Smooth muscle cell (in vitro differentiated cells): ENCODE results near the gene CUX1. TPM values are rescaled to one million over a fixed set of nuclear protein-coding genes. Genes with fewer than 3 reads are reported as not detected.

Source experiments
- DNase-seq: peaks from one replicate; lab custom pipeline; 2025; ENCODE audit not compliant: unreplicated experiment; lab: John Stamatoyannopoulos, UW
- H2AFZ ChIP-seq: fragments of 200-600 bp; sonication (generic); 2 replicates; pipeline ENCODE4 v1.6.0; 2016; ENCODE audit warnings: antibody characterized with exemption, low read depth, mild to moderate bottlenecking
- H3F3A ChIP-seq: fragments of 200-600 bp; sonication (generic); 2 replicates; pipeline ENCODE4 v1.6.0; 2017; ENCODE audit warnings: antibody characterized with exemption, low read depth
- H3K27ac ChIP-seq: fragments of 200-600 bp; sonication (generic); 2 replicates; pipeline ENCODE4 v1.5.1; 2016; ENCODE audit warnings: low read depth, mild to moderate bottlenecking
- H3K27me3 ChIP-seq: fragments of 200-600 bp; sonication (generic); 2 replicates; pipeline ENCODE4 v1.6.1; 2016; ENCODE audit warnings: low read depth, mild to moderate bottlenecking
- H3K36me3 ChIP-seq: fragments of 200-600 bp; sonication (generic); 2 replicates; pipeline ENCODE4 v1.5.1; 2016; ENCODE audit warnings: low read depth
- H3K4me1 ChIP-seq: fragments of 200-600 bp; sonication (generic); 2 replicates; pipeline ENCODE4 v1.5.1; 2016; ENCODE audit warnings: low read depth
- H3K4me2 ChIP-seq: fragments of 200-600 bp; sonication (generic); 2 replicates; pipeline ENCODE4 v1.6.0; 2016; ENCODE audit warnings: mild to moderate bottlenecking
- H3K4me3 ChIP-seq: fragments of 200-600 bp; sonication (generic); 2 replicates; pipeline ENCODE4 v1.5.1; 2016; ENCODE audit warnings: mild to moderate bottlenecking
- H3K79me2 ChIP-seq: fragments of 200-600 bp; sonication (generic); 2 replicates; pipeline ENCODE4 v1.6.0; 2016; ENCODE audit warnings: low read depth, mild to moderate bottlenecking
- H3K9ac ChIP-seq: fragments of 200-600 bp; sonication (generic); 2 replicates; pipeline ENCODE4 v1.6.0; 2016; ENCODE audit warnings: low read depth
- H3K9me3 ChIP-seq: fragments of 200-600 bp; sonication (generic); replicated peaks from 2 replicates; pipeline ENCODE4 v1.5.1; 2016; ENCODE audit warnings: low read depth
- H4K20me1 ChIP-seq: fragments of 200-600 bp; sonication (generic); 2 replicates; pipeline ENCODE4 v1.6.0; 2016; ENCODE audit warnings: low read depth
- CTCF ChIP-seq: fragments of 200-600 bp; sonication (generic); IDR thresholded peaks from 2 replicates; pipeline ENCODE4 v1.5.1; 2017; ENCODE audit warnings: borderline replicate concordance, mild to moderate bottlenecking, antibody characterized with exemption; ENCODE audit not compliant: insufficient read depth, poor library complexity, severe bottlenecking
- WGBS: methylation state at CpG from one replicate; pipeline ENCODE4 v1.1.7; 2016; ENCODE audit warnings: low lambda C conversion rate; 5-methylcytosine and 5-hydroxymethylcytosine counted together
- polyA plus RNA-seq: library from polyadenylated mRNA; unstranded; fragments of >200 nt; fragmentation: Nextera tagmentation; extraction: Ambion mirVana; gene quantifications from 2 replicates; pipeline ENCODE4 v1.2.1, GENCODE V29; 2016
- total RNA-seq: library from RNA; depleted of rRNA; stranded (reverse); fragments of >200 nt; gene quantifications from 2 replicates; pipeline ENCODE4 v1.2.3, GENCODE V29; 2014

The CUX1 gene
- total and polyA plus RNA-seq, 2 experiments from 2014 or later: 56.3 to 78.4 TPM

GRCh38 chr7:101903515-101903868, 86.1 kb downstream of the CUX1 start:
- Histone ChIP-seq H3K27ac (no peak overlapping the region), H3K9me3 (no peaks in the 10 kb centered on the region), H2AFZ (no peak overlapping the region), H3K27me3 (no peaks in the 10 kb centered on the region), H3K36me3 (no peaks in the 10 kb centered on the region), H3K4me2 (no peak overlapping the region), H4K20me1 (peaks cover 91% of the 10 kb centered on the region), H3F3A (no peaks in the 10 kb centered on the region), H3K79me2 (peaks cover 100% of the 10 kb centered on the region), H3K4me1 (no peaks in the 10 kb centered on the region), H3K4me3 (no peak overlapping the region), H3K9ac (no peak overlapping the region)
- no peak for DNase-seq
- no peak for TF ChIP-seq CTCF
- 76% methylated on average over 13 of the region's 13 CpGs for WGBS

GRCh38 chr7:101904019-101904418, 86.6 kb downstream of the CUX1 start:
- Histone ChIP-seq H3K9me3 (no peaks in the 10 kb centered on the region), H4K20me1 (peaks cover 86% of the 10 kb centered on the region), H3K4me3 (no peak overlapping the region), H3K27me3 (no peaks in the 10 kb centered on the region), H3K4me1 (no peaks in the 10 kb centered on the region), H3K79me2 (peaks cover 100% of the 10 kb centered on the region), H2AFZ (no peak overlapping the region), H3K27ac (no peak overlapping the region), H3K36me3 (no peaks in the 10 kb centered on the region), H3K4me2 (no peak overlapping the region), H3K9ac (no peak overlapping the region), H3F3A (no peaks in the 10 kb centered on the region)
- DNase-seq: no peak
- 93% methylated on average over 10 of the region's 10 CpGs for WGBS
- no peak for TF ChIP-seq CTCF

GRCh38 chr7:101905203-101905865, 87.9 kb downstream of the CUX1 start:
- H3K9me3 ChIP-seq: no peaks in the 10 kb centered on the region
- H3K4me3 ChIP-seq: no peak overlapping the region
- H4K20me1 ChIP-seq: peaks cover 83% of the 10 kb centered on the region
- H3K27me3 ChIP-seq: no peaks in the 10 kb centered on the region
- no peak overlapping the region for H3K27ac ChIP-seq
- no peak for TF ChIP-seq CTCF
- 76% methylated on average over 17 of the region's 17 CpGs for WGBS
- H3K4me1 ChIP-seq: no peaks in the 10 kb centered on the region
- H3K4me2 ChIP-seq: no peak overlapping the region
- no peak for DNase-seq
- H2AFZ ChIP-seq: no peak overlapping the region
- no peak overlapping the region for H3K9ac ChIP-seq
- peaks cover 99% of the 10 kb centered on the region for H3K79me2 ChIP-seq
- H3F3A ChIP-seq: peaks cover 5% of the 10 kb centered on the region
- no peaks in the 10 kb centered on the region for H3K36me3 ChIP-seq
